Measurements from ENCODE around the gene RAMP1. TPM values are rescaled to one million over a fixed set of nuclear protein-coding genes. Genes with fewer than 3 reads are reported as not detected.

The RAMP1 gene
- total RNA-seq, 4 donors from 2014 or later, result 44.1 to 591 (median 424) TPM

DNA sequence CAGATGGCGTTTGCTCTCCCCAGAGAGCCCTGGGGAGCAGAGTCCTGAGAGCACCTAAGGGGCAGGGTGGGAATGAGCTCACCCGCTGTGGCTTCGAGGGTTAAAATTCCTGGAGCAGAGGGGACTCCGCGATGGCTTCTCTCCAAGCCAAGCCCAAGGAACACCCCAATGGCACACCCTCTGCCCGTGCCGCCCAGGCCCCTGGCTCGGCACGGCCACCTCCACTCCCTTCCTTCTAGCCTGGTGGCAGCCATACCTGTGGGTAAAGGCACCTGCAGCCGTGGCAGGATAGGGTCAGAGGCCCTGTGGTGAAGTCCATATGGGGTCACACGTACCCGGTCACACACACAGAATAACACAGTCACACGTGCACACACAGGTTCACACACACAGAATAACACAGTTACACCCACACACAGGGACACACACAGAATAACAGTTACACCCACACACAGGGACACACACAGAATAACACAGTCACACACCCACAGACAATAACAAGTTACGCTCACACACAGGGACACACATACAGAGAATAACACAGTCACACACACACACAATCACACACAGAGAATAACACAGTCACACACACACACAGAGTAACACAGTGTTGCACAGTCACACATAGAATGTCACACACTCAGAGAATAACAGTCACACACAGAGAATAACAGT, 50.5 kb downstream of the RAMP1 start:
- no peaks in the 10 kb centered on the region for H3K27me3 ChIP-seq
- no peak for TF ChIP-seq POLR2A (IDR thresholded peaks at IDR 0.05)
- TF ChIP-seq, protein P1, sequence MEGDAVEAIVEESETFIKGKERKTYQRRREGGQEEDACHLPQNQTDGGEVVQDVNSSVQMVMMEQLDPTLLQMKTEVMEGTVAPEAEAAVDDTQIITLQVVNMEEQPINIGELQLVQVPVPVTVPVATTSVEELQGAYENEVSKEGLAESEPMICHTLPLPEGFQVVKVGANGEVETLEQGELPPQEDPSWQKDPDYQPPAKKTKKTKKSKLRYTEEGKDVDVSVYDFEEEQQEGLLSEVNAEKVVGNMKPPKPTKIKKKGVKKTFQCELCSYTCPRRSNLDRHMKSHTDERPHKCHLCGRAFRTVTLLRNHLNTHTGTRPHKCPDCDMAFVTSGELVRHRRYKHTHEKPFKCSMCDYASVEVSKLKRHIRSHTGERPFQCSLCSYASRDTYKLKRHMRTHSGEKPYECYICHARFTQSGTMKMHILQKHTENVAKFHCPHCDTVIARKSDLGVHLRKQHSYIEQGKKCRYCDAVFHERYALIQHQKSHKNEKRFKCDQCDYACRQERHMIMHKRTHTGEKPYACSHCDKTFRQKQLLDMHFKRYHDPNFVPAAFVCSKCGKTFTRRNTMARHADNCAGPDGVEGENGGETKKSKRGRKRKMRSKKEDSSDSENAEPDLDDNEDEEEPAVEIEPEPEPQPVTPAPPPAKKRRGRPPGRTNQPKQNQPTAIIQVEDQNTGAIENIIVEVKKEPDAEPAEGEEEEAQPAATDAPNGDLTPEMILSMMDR (IDR thresholded peaks at IDR 0.05), result no peak
- H3K27ac ChIP-seq, result peak overlapping the region; percentile 51 to 55
- H3K4me1 ChIP-seq, result peaks cover 0 to 3% of the 10 kb centered on the region in 2 donors
- intact Hi-C loops (cut with DNase I; ENCODE audit: low total_unique reads), result no loop called here
- peaks cover 0 to 9% of the 10 kb centered on the region in 2 donors for H3K9me3 ChIP-seq
- H3K4me3 ChIP-seq, result no peak overlapping the region
- no peak for DNase-seq
- no peaks in the 10 kb centered on the region for H3K36me3 ChIP-seq

DNA sequence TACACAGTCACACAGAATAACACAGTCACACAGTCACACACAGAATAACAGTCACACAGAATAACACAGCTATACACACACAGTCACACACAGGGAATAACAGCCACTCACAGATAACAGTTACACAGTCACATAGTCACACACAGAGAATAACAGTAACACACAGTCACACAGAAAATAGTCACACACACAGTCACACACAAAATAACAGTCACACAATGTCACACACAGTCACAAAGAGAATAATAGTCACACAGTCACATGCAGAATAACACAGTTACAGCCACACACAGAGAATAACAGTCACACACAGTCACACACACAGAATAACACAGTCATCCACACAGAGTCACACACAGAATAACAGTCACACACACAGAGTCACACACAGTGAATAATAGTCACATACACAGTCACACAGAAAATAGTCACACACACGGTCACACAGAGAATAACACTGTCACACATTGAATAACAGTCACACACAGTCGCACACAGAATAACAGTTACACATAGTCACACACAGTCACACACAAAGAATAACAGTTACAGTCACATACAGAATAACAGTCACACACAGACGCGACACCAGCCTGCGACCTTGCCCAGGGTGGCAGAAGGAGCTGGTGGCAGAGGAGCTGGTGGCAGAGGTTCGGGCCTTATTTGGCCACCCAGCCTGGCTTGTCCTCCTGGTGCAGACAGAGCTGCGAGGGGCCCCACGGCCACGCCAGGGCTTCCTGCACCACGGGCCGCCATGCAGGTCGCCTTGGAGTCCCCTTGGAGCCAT, 51.3 kb downstream of the RAMP1 start:
- H3K27me3 ChIP-seq, result no peaks in the 10 kb centered on the region
- H3K36me3 ChIP-seq, result no peaks in the 10 kb centered on the region
- no peaks in the 10 kb centered on the region for H3K4me1 ChIP-seq
- intact Hi-C loops (cut with DNase I; ENCODE audit: low total_unique reads), result no loop called here
- TF ChIP-seq, protein P1 (IDR thresholded peaks at IDR 0.05), result no peak
- TF ChIP-seq POLR2A (IDR thresholded peaks at IDR 0.05), result no peak
- H3K9me3 ChIP-seq, result peaks cover 0 to 9% of the 10 kb centered on the region in 2 donors
- no peak overlapping the region for H3K4me3 ChIP-seq
- peak overlapping the region; percentile 45 to 55 for H3K27ac ChIP-seq
- no peak for DNase-seq

DNA sequence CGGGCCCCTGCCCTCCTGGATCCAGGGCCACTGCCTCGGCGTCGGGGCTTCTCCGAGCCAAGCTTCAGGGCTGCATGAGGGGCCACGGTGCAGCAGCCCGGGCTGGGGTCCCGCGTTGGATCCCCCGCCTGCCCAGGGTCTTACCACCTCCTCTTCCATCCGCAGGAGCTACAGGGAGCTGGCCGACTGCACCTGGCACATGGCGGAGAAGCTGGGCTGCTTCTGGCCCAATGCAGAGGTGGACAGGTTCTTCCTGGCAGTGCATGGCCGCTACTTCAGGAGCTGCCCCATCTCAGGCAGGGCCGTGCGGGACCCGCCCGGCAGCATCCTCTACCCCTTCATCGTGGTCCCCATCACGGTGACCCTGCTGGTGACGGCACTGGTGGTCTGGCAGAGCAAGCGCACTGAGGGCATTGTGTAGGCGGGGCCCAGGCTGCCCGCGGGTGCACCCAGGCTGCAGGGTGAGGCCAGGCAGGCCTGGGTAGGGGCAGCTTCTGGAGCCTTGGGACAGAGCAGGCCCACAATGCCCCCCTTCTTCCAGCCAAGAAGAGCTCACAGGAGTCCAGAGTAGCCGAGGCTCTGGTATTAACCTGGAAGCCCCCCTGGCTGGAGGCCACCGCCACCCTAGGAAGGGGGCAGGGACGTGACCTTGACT, 52.1 kb downstream of the RAMP1 start:
- intact Hi-C loops (cut with DNase I; ENCODE audit: low total_unique reads), result no loop called here
- no peak for DNase-seq
- Histone ChIP-seq H3K4me1 (no peaks in the 10 kb centered on the region), H3K9me3 (peaks cover 0 to 9% of the 10 kb centered on the region in 2 donors), H3K4me3 (no peak overlapping the region), H3K27me3 (no peaks in the 10 kb centered on the region), H3K36me3 (no peaks in the 10 kb centered on the region), H3K27ac (peak overlapping the region in 1 of 2 donors; percentile 45)
- TF ChIP-seq, protein P1 (IDR thresholded peaks at IDR 0.05), result no peak
- no peak for TF ChIP-seq POLR2A (IDR thresholded peaks at IDR 0.05)

DNA sequence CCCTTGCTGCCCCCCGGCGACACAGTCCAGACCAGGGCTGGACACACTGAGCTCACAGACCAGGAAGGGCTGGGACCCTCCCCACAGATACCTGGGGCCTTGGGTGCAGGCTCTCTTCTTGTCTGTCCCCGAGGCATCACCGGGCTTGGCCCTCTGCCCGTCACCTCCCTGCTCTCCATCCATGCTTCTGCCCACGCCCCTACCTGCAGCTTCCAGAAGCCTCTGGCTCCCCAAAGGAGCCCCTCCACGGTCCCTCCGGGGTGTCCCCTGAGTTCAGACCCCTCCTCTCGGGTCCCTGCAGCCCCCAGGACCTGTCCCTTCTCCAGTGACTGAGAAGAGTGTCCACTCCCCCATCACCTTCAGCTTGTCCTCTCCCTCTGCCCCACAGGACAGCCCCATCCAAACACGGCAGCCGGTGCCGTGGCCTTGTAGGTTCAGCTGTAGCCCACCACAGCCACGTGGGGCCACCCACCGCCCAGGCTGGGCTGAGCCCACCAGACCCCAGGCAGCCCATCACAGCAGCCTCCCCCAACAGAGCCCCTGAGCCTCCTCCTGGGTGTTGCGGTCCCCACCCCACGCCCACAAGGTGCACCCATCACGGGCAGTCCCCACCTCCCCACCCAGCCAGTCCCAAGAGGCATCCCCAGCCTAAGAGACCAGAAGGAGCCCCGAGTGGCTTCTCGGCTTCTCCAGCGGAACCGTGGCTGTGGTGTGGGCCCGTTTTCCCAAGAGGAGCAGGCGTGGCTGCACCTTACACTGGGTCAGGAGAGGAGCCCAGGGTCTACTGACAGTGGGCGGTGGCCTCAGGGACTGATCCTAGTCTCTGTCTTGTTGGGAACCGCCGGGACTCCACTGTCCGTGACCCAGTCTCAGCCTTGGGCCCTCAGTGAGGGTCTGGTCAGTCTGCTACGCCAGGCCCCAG, 53.1 kb downstream of the RAMP1 start:
- Histone ChIP-seq H3K36me3 (no peaks in the 10 kb centered on the region), H3K4me1 (no peaks in the 10 kb centered on the region), H3K27me3 (no peaks in the 10 kb centered on the region), H3K4me3 (no peak overlapping the region), H3K27ac (peak overlapping the region; percentile 30 to 45), H3K9me3 (peaks cover 0 to under 1% of the 10 kb centered on the region in 2 donors)
- peak in 1 of 2 donors; percentile 17 for DNase-seq
- intact Hi-C loops (cut with DNase I; ENCODE audit: low total_unique reads), result no loop called here
- no peak for TF ChIP-seq POLR2A (IDR thresholded peaks at IDR 0.05)
- TF ChIP-seq, protein P1 (IDR thresholded peaks at IDR 0.05), result no peak
